DOHH2 (cell line): ENCODE results near the gene ZNF691.
"Not testable (repeated sequence)": the region's sequence is repeated elsewhere in the genome, so short reads cannot be mapped to it uniquely, and the experiment has no call there.

Source experiments
- H3F3A ChIP-seq: fragments of 200-600 bp; sonication (generic), shearing (Covaris generic); 2 replicates; pipeline ENCODE4 v1.6.0; 2016; ENCODE audit warnings: antibody characterized with exemption, mild to moderate bottlenecking; ENCODE audit not compliant: control insufficient read depth, insufficient read depth
- H3K27ac ChIP-seq: fragments of 200-600 bp; sonication (generic); 2 replicates; pipeline ENCODE4 v1.5.1; 2014; ENCODE audit warnings: low read depth, mild to moderate bottlenecking, low read length, moderate library complexity
- H3K27me3 ChIP-seq: fragments of 200-600 bp; sonication (generic); 2 replicates; pipeline ENCODE4 v1.6.1; 2014; ENCODE audit warnings: mild to moderate bottlenecking, low read length, mixed read lengths; ENCODE audit not compliant: control insufficient read depth
- H3K36me3 ChIP-seq: fragments of 200-600 bp; sonication (generic); 2 replicates; pipeline ENCODE4 v1.6.1; 2014; ENCODE audit warnings: mild to moderate bottlenecking, low read length, moderate library complexity, mixed read lengths; ENCODE audit not compliant: control insufficient read depth
- H3K4me1 ChIP-seq: fragments of 200-600 bp; sonication (generic); 2 replicates; pipeline ENCODE4 v1.6.1; 2014; ENCODE audit warnings: mild to moderate bottlenecking, low read length, mixed read lengths; ENCODE audit not compliant: control insufficient read depth
- H3K4me2 ChIP-seq: fragments of 200-600 bp; sonication (generic); 2 replicates; pipeline ENCODE4 v1.6.0; 2014; ENCODE audit warnings: mild to moderate bottlenecking, low read length, moderate library complexity
- H3K4me3 ChIP-seq: fragments of 200-600 bp; sonication (generic); 2 replicates; pipeline ENCODE4 v1.5.1; 2014; ENCODE audit warnings: mild to moderate bottlenecking, low read length, mixed read lengths
- H3K79me2 ChIP-seq: fragments of 200-600 bp; sonication (generic); 2 replicates; pipeline ENCODE4 v1.6.1; 2014; ENCODE audit warnings: mild to moderate bottlenecking, low read length, mixed read lengths; ENCODE audit not compliant: control insufficient read depth
- H3K9me2 ChIP-seq: fragments of 200-600 bp; sonication (generic); replicated peaks from 2 replicates; pipeline ENCODE4 v1.6.1; 2014; ENCODE audit warnings: mild to moderate bottlenecking, low read length, mixed read lengths; ENCODE audit not compliant: control insufficient read depth
- H3K9me3 ChIP-seq: fragments of 200-600 bp; sonication (generic); 2 replicates; pipeline ENCODE4 v1.6.1; 2014; ENCODE audit warnings: antibody characterized with exemption, low read length, mixed read lengths; ENCODE audit not compliant: control insufficient read depth, insufficient read depth
- H4K20me1 ChIP-seq: fragments of 200-600 bp; sonication (generic); 2 replicates; pipeline ENCODE4 v1.6.0; 2014; ENCODE audit warnings: low read depth, mild to moderate bottlenecking, antibody characterized with exemption, low read length, moderate library complexity; ENCODE audit not compliant: control insufficient read depth, insufficient read depth
- CTCF ChIP-seq: fragments of 200-600 bp; sonication (generic); IDR thresholded peaks from one replicate; pipeline ENCODE4 v1.5.1; 2014; ENCODE audit warnings: antibody characterized with exemption, mild to moderate bottlenecking, low read depth, low read length; ENCODE audit not compliant: poor library complexity, severe bottlenecking
- EZH2phosphoT487 ChIP-seq: fragments of 200-600 bp; sonication (generic); IDR thresholded peaks from 2 replicates; pipeline ENCODE4 v1.6.1; 2017; ENCODE audit warnings: borderline replicate concordance, mild to moderate bottlenecking, antibody characterized with exemption, low read length, moderate library complexity, mixed read lengths

Gene ZNF691

DNA sequence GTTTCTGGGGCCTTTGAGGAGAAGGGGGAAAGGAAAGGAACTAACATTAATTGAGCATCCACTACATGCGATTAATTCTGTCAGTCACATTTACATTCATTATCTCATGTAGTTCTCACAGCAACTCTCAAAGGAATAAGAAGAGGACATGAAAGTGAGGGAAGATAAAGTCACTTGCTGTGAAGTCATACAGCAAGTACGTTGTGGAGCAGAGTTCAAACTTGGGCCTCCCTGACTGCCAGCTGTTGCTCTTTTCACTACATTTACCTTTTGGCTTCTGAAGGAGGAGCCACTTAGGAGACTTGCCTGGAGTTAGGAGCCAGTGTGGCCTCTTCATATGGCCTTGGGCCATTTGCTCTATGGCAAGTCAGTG, 6.2 kb downstream of the ZNF691 start:
- Histone ChIP-seq H3K4me1 (peaks cover 35% of the 10 kb centered on the region), H3K27me3 (no peaks in the 10 kb centered on the region), H3K79me2 (peaks cover 15% of the 10 kb centered on the region), H3F3A (peaks cover 6% of the 10 kb centered on the region; the same call in 1 of the 2 replicates), H4K20me1 (no peaks in the 10 kb centered on the region), H3K9me3 (peaks cover 3% of the 10 kb centered on the region; the same call in 1 of the 2 replicates), H3K27ac (no peak overlapping the region), H3K4me3 (no peak overlapping the region), H3K36me3 (peaks cover 48% of the 10 kb centered on the region), H3K9me2 (no peaks in the 10 kb centered on the region), H3K4me2 (no peak overlapping the region)
- TF ChIP-seq EZH2phosphoT487 (no peak), CTCF (no peak)

- H3K27ac ChIP-seq, result no peak overlapping the region
Measured at GRCh38 chr1:42853116-42853884, 6.9 kb downstream of the ZNF691 start.

GRCh38 chr1:42856554-42856953, 10.1 kb downstream of the ZNF691 start:
- not testable (repeated sequence) for H3K27me3 ChIP-seq, H3K4me3 ChIP-seq, H3K9me2 ChIP-seq, H3K27ac ChIP-seq, H4K20me1 ChIP-seq, H3K4me2 ChIP-seq, H3K79me2 ChIP-seq, H3F3A ChIP-seq, H3K9me3 ChIP-seq
- H3K36me3 ChIP-seq, result peaks cover 17% of the 10 kb centered on the region
- H3K4me1 ChIP-seq, result peaks cover 11% of the 10 kb centered on the region

More at GRCh38 chr1:42853116-42853884, 6.9 kb downstream of the ZNF691 start:
- Histone ChIP-seq H3F3A (peaks cover 5% of the 10 kb centered on the region; the same call in 1 of the 2 replicates), H4K20me1 (no peaks in the 10 kb centered on the region), H3K36me3 (peaks cover 46% of the 10 kb centered on the region), H3K4me3 (no peak overlapping the region), H3K27me3 (no peaks in the 10 kb centered on the region), H3K9me2 (no peaks in the 10 kb centered on the region), H3K79me2 (peaks cover 8% of the 10 kb centered on the region), H3K4me1 (peaks cover 27% of the 10 kb centered on the region), H3K9me3 (peaks cover 3% of the 10 kb centered on the region; the same call in 1 of the 2 replicates), H3K4me2 (no peak overlapping the region)
- TF ChIP-seq CTCF (no peak), EZH2phosphoT487 (no peak)

DNA sequence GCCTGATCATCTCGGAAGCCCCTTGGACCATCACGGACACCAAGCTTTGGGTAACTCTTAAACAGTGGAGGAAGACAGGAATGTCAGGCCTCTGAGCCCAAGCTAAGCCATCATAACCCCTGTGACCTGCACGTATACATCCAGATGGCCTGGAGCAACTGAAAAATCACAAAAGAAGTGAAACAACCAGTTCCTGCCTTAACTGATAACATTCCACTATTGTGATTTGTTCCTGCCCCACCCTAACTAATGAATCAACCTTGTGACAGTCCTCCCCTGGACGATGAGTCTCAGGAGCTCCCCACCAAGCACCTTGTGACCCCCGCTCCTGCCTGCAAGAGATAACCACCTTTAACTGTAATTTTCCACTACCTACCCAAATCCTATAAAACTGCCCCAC, 13.0 kb downstream of the ZNF691 start:
- not testable (repeated sequence) for H3K4me1 ChIP-seq, H4K20me1 ChIP-seq, H3K4me3 ChIP-seq, H3K27me3 ChIP-seq, H3K27ac ChIP-seq, H3K79me2 ChIP-seq, H3K4me2 ChIP-seq, H3K9me3 ChIP-seq, H3K9me2 ChIP-seq, H3F3A ChIP-seq, H3K36me3 ChIP-seq
